ENCODE data around the gene PRDM7. TPM values are rescaled to one million over a fixed set of nuclear protein-coding genes. Genes with fewer than 3 reads are reported as not detected.
"Not testable (repeated sequence)": the region's sequence is repeated elsewhere in the genome, so short reads cannot be mapped to it uniquely, and the experiment has no call there.

PRDM7 gene
- total RNA-seq, 1 donor from 2014 or later, result not detected

GRCh38 chr16:90061437-90061836 lies 15.7 kb downstream of the PRDM7 start:
- DNase-seq (ENCODE audit: low spot score), result no peak
- TF ChIP-seq, protein P1, sequence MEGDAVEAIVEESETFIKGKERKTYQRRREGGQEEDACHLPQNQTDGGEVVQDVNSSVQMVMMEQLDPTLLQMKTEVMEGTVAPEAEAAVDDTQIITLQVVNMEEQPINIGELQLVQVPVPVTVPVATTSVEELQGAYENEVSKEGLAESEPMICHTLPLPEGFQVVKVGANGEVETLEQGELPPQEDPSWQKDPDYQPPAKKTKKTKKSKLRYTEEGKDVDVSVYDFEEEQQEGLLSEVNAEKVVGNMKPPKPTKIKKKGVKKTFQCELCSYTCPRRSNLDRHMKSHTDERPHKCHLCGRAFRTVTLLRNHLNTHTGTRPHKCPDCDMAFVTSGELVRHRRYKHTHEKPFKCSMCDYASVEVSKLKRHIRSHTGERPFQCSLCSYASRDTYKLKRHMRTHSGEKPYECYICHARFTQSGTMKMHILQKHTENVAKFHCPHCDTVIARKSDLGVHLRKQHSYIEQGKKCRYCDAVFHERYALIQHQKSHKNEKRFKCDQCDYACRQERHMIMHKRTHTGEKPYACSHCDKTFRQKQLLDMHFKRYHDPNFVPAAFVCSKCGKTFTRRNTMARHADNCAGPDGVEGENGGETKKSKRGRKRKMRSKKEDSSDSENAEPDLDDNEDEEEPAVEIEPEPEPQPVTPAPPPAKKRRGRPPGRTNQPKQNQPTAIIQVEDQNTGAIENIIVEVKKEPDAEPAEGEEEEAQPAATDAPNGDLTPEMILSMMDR (IDR thresholded peaks at IDR 0.05; ENCODE audit: unreplicated experiment), result no peak
- H3K4me1 Mint-ChIP-seq (ENCODE audit: unreplicated experiment), result no peaks in the 10 kb centered on the region
- H3K9me3 Mint-ChIP-seq (ENCODE audit: unreplicated experiment), result no peaks in the 10 kb centered on the region
- H3K36me3 Mint-ChIP-seq (ENCODE audit: low read depth, unreplicated experiment), result no peaks in the 10 kb centered on the region
- H3K4me3 Mint-ChIP-seq (ENCODE audit: unreplicated experiment), result no peak overlapping the region
- no peak overlapping the region for H3K27ac Mint-ChIP-seq (ENCODE audit: unreplicated experiment)
- H3K27me3 Mint-ChIP-seq (ENCODE audit: unreplicated experiment), result peaks cover 9% of the 10 kb centered on the region

DNA sequence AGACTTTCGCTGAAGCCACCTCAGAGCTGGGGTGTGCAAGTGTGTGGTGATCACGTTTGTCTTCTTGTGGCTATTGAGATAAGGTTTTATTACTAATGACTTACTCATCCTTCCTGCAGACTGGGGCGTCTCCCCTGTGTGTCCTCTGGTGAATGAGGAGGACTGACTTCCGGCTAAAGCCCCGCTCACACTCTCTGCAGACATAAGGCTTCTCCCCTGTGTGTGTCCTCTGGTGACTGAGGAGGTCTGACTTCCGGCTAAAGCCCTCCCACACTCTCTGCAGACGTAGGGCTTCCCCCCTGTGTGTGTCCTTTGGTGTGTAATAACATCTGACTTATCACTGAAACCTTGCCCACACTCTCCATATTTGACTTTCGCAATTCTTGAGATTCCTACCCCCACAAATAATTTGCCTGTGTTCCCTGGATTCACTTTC lies 19.4 kb downstream of the PRDM7 start:
- no peaks in the 10 kb centered on the region for H3K4me1 Mint-ChIP-seq (ENCODE audit: unreplicated experiment)
- no peak overlapping the region for H3K27ac Mint-ChIP-seq (ENCODE audit: unreplicated experiment)
- H3K36me3 Mint-ChIP-seq (ENCODE audit: low read depth, unreplicated experiment), result peaks cover 17% of the 10 kb centered on the region
- no peak overlapping the region for H3K4me3 Mint-ChIP-seq (ENCODE audit: unreplicated experiment)
- TF ChIP-seq, protein P1 (IDR thresholded peaks at IDR 0.05; ENCODE audit: unreplicated experiment), result no peak
- DNase-seq (ENCODE audit: low spot score), result no peak
- H3K27me3 Mint-ChIP-seq (ENCODE audit: unreplicated experiment), result peaks cover 6% of the 10 kb centered on the region
- peaks cover 22% of the 10 kb centered on the region for H3K9me3 Mint-ChIP-seq (ENCODE audit: unreplicated experiment)

GRCh38 chr16:90056521-90056920 lies 20.6 kb downstream of the PRDM7 start:
- Mint-ChIP-seq H3K36me3 (ENCODE audit: low read depth, unreplicated experiment) (peaks cover 17% of the 10 kb centered on the region), H3K9me3 (ENCODE audit: unreplicated experiment) (peaks cover 22% of the 10 kb centered on the region)
- not testable (repeated sequence) for H3K4me1 Mint-ChIP-seq (ENCODE audit: unreplicated experiment); DNase-seq (ENCODE audit: low spot score); H3K27ac Mint-ChIP-seq (ENCODE audit: unreplicated experiment); H3K27me3 Mint-ChIP-seq (ENCODE audit: unreplicated experiment); H3K4me3 Mint-ChIP-seq (ENCODE audit: unreplicated experiment)

DNA sequence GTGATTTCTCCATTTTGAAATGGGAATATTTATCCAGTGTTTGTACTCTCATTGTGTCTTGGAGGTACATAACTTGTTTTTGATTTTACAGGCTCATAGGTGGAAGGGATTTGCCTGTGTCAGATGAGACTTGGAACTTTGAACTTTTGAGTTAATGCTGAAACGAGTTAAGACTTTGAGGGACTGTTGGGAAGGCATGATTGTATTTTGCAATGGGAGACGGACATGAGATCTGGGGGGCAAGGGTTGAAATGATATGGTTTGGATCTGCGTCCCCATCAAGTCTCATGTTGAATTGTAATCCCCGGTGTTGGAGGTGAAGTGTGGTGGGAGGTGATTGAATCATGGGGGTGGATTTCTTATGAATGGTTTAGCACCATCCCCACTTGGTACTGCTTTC lies 21.8 kb downstream of the PRDM7 start:
- Mint-ChIP-seq H3K4me3 (ENCODE audit: unreplicated experiment) (no peak overlapping the region), H3K4me1 (ENCODE audit: unreplicated experiment) (no peaks in the 10 kb centered on the region), H3K9me3 (ENCODE audit: unreplicated experiment) (peaks cover 22% of the 10 kb centered on the region), H3K27ac (ENCODE audit: unreplicated experiment) (no peak overlapping the region), H3K36me3 (ENCODE audit: low read depth, unreplicated experiment) (peaks cover 17% of the 10 kb centered on the region), H3K27me3 (ENCODE audit: unreplicated experiment) (peaks cover 3% of the 10 kb centered on the region)
- TF ChIP-seq, protein P1 (IDR thresholded peaks at IDR 0.05; ENCODE audit: unreplicated experiment), result no peak
- no peak for DNase-seq (ENCODE audit: low spot score)

DNA sequence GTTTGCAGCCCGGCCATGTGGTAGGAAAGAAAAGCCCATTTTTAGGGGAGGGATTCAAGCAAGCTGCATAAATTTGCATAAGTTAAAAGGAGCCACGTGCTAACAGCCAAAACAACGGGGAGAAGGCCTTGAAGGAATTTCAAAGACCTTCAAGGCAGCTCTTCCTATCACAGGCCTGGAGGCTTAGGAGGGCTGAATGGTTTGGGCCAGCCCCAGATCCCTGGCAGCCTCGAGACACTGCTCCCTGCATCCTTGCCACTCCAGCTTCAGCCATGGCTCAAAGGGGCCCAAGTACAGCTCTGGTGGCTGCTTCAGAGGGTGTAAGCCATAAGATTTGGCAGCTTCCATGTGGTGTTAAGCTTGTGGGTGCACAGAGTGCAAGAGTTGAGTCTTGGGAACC lies 22.6 kb downstream of the PRDM7 start:
- no peak for DNase-seq (ENCODE audit: low spot score)
- peaks cover 17% of the 10 kb centered on the region for H3K36me3 Mint-ChIP-seq (ENCODE audit: low read depth, unreplicated experiment)
- peaks cover 3% of the 10 kb centered on the region for H3K27me3 Mint-ChIP-seq (ENCODE audit: unreplicated experiment)
- H3K9me3 Mint-ChIP-seq (ENCODE audit: unreplicated experiment), result peaks cover 22% of the 10 kb centered on the region
- peak overlapping the region; percentile 56 for H3K4me3 Mint-ChIP-seq (ENCODE audit: unreplicated experiment)
- H3K4me1 Mint-ChIP-seq (ENCODE audit: unreplicated experiment), result no peaks in the 10 kb centered on the region
- TF ChIP-seq, protein P1 (IDR thresholded peaks at IDR 0.05; ENCODE audit: unreplicated experiment), result no peak
- no peak overlapping the region for H3K27ac Mint-ChIP-seq (ENCODE audit: unreplicated experiment)
